ENCODE data around the gene TPM1.

DNA sequence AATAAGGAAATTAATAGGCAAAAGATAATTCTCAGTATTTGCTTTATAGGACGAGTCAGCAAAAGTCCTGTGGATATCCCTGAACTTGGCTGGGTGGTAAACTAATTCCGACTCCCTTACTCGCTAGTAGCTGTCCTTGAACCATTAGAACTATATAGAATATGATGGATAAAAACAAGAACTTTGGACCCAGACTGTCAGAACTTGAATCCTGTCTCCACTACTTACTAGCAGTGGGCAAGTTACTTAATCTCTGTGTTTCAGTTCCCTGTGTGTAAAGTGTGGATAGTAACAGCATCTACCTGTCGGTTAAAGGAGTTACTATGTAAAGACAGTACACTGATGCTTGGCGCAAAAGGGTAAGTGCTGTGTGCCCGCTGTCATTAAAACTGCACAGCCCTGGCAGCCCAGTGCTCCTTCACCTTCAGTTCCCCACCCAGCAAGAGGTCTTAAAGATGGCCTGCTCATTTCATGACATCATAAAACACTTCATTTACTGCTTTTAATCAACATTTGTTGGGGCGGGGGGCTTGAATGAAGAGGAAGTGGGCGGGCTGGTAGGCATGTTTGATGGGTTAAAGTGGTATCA, 7.3 kb downstream of the TPM1 start:
- TF ChIP-seq CTCF (conservative IDR thresholded peaks at IDR 0.05 in 1 of 2, IDR thresholded peaks at IDR 0.05 in 1 of 2; ENCODE audit: extremely low read depth in 1 of 2, insufficient read depth in 1 of 2, low read depth in 1 of 2, low read length in 2 of 2), result no peak
- TF ChIP-seq EZH2 (IDR thresholded peaks at IDR 0.05; ENCODE audit: borderline replicate concordance, low read length), result no peak

Data from mammary epithelial cell (primary cell).